ENCODE data around the gene KRTAP5-1.

KRTAP5-1 gene

GRCh38 chr11:1558775-1559110 lies 26.3 kb downstream of the KRTAP5-1 start:
- DNase-seq: no peak

DNA sequence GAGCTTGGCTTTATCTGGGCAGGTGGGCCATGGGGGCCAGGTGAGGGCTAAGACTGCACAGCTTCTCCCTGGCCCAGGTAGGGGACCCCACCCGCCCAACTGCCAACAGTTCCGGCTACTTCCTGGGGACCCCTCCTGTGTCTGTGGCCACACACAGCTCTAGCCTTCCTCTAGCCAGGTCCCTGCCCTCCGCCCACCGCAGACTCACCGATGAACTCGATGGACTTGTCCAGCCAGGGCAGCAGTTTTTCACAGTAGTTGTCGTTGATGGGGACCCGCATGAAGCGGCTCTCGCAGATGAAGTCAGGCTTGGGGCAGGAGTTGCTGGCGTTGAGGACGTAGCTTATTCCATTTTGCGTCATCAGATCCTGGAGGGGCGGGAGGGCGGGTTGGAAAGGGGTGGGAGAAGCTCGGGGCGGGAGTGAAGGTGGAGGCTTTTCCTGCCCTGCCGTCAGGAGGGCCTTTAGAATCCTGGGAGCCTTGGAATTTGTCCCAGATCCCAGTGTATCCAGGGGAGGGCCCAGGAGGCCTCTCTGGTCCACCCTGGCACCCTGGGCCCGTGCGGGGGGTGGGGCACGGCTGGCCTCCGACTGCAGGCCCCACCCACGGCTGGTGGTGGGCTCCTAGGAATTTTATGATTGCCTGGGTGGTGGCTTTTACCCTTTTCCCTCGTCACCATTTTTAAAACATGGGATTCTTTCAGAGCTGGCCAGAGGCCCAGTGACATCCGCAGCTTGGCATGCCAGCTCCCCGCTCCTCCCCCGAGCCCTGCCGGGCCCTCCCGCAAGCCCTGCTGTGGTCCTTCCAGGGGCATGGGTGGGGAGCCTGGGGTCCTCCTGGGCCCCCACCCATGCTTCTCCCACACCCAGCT lies 26.9 kb downstream of the KRTAP5-1 start:
- DNase-seq: no peak

DNA sequence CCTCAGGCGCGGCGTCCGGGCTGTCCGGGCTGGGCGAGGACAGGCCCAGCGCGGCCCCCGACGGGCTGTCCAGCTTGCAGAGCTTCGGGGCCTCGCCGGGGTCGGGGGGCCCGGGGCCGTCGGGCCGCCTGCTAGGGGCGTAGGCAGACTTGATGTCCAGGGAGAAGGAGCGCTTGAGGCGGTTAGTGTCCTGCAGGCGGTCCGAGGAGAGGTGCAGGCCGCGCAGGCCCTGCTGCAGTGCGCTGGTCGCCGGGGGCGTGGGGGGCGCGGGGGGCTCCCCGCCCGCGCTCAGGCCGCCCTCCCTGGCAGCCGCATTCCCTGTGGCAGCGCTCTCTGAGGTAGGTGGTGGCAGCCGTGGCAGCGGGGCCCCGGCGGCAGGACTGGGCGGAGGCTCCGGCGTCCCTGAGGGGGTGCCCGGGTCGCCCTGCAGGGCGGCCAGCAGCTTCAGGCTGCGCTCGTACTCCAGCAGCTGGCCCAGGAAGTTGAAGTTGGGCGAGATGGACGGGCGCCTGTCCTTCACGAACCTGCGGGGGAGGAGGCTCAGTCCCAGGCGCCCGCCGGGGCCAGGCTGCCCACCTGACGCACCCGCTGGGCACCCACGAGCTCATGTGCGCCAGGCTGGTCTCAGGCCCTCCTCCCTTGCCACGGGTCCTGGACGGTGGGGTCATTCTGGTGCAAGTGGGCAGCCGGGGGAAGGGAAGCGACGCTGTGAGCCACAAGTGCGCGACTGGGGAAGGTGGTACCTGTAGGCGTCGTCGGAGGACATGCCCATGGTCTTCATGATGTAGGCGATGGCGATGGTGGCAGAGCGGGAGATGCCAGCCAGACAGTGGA lies 27.8 kb downstream of the KRTAP5-1 start:
- no peak for DNase-seq

GRCh38 chr11:1556278-1556902 lies 28.7 kb downstream of the KRTAP5-1 start:
- no peak for DNase-seq

- no peak for DNase-seq
Observed at GRCh38 chr11:1555713-1556153, 29.4 kb downstream of the KRTAP5-1 start.

GRCh38 chr11:1554981-1555712 lies 29.9 kb downstream of the KRTAP5-1 start:
- no peak for DNase-seq

DNA sequence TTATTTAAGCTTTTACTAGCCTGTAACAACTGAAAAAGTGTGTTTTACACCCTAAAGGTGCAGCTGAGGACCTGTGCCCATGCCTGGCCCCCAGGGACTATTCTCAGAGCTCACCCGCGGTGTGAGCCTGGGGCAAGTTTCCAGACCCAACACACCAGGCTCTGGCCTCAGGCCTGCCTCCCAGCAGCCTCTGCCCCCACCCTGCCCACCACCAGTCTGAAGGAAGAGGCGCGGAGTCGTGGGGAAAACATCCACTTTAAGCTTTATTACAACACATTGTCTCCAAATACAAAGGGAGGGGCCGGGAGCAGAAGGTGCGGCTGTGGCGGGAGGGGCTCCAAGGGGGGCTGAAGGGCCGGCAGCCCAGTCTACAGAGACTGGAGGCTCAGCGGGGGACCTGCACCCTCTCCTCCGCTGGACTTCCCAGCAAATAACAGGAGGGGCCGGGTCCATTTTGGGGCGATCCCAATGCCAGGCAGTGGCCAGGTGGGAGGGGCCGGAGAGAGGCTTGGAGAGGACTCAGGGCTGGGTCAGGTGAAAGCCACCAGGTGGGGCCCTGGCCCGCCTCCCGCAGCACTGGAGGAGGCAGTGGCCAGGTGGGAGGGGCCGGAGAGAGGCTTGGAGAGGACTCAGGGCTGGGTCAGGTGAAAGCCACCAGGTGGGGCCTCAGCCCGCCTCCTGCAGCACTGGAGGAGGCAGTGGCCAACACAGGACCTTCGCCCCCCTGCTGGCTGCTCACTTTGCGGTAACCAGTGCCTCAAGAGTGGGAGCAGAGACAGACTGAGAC lies 31.1 kb downstream of the KRTAP5-1 start:
- peak; percentile 14 for DNase-seq

DNA sequence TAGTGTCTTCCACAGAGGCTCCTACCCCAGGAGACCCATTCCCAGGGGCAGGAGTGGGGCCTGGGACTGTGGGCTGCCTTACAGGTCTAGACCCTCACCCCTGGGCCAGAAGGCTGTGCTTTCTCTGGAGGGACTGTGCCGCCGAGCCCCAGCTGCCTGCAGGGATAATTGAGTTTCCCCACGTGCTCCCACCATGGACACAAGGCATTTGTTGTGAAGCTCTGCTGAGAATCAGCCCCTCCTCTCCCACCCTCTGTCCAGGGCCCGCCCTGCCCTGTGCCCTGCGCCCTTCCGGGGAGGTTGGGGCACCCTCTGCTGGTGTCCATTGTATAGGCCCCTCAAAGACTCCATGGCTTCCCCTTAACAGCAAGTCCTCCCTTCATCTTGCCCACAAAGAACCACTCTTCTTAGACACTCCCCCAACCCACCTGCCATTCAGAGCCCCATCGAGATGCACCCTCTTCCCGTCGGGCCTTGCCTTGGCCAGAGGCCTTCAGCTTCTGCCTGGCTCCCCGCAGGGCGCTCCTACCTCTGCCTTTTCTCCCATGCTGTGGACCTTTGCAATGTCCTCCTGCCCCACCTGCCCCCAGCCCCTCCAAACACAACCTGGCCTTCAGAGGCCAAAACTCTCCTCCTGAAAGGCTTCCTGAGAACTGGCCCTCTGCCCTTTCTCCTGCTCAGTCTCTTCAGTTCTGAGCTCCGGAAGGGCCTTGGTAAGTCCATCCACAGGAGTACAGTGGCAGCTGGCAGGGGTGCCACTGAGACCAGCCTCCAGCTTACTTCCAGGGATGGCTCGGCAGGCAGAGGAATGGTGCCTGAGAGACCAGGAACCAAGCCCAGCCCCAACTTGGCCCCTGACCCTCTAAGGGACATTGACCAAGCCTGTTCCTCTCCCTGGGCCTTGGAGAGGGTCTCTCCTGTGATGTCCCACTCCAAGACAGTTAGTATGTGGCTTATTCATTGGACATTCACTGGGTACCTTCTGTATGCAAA lies 35.4 kb downstream of the KRTAP5-1 start:
- DNase-seq: no peak

DNA sequence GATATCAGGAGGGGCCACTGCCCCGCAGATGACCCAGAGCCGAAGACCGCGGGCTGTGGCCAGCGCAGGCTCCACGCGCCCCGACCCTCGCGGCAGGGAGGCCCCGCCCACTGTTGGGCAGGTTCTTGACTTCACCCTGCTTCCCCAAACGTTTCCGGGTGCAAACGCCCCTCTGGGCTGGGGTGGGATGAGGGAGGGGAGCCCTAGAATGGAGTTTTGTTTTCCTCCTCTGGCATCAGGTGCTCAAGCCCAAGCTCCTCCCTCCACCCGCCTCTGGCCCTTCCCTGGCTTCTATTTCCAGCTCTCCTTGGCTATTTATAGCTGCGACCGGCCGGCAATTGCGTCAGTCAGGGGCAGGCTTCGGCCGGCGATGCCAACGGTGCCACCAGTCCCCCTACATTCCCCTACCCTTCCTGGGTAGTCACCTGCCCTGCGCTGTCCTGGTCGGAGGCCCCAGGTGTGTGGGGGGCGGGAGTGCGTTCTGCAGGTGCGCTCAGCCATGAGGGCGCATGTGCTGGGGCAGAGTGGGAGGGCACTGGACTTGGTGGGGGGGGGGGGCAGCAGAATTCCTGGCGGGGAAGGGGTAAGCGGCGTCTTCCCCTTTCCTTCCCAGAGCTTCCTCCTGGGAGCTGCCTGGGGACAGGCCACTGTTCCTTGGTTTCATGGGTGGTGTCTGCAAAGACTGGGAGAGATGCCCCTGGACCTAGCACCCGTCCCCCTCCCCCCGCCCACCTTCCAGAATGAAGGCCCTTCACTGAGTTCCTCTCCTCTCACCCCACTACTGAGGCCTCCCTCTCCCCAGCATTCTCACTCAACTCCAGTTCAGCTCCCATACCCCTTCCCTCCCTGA lies 36.6 kb downstream of the KRTAP5-1 start:
- DNase-seq: peak; percentile 40

DNA sequence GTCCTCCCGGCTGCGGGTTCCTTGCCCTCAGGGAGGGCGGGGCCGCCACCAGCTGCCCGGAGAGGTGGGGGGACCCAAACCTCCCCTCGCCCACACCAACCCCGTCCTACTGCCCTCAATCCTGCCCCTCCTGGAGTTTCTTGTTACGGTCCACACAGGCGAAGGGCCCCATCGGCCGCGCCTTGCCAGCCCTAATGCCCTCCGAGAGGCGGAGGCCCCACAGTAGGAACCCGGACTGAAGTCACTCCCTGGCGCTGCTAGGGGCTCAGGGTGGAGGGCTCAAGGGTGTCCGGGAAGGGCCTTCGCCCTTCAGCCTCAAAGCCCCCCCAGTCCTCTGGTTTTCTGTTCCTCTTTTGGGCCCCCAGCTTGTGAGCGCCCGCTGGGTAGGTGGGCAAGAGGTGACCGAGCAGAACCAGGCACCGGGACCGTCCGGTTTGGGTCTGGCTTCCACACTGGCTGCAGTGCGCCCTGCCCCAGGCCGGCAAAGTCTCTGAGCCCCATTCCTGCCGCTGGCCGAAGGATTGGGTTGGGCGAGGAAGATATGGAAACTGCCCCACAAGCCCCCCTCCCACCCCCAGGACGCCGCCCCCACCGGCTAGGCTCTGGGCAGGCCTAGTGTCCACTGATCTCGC lies 37.5 kb downstream of the KRTAP5-1 start:
- DNase-seq: peak; percentile 17

- DNase-seq: peak; percentile 21
Observed at GRCh38 chr11:1546536-1547466, 38.3 kb downstream of the KRTAP5-1 start.

DNA sequence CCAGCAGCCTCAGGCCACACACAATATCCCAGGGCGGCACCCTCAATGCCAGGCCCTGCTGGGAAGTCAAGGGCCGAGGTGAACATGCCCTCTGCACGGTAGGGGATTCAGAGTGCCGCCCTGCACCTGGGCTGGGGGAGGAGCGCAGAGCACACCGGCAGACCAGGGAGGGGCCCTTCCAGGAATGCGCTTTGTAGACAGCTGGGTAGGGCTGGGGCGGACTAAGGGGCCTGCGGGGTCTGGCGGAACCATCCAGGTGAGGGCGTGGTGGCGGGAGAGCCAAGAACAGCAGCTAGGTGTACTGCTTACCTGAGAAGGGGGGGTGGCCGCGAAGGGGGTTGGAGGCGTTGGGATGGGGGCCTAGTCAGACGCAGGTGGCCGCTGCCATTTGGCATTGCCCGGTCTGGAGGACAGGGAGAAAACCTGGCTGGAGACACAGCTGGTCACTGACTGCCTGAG lies 39.0 kb downstream of the KRTAP5-1 start:
- peak; percentile 10 for DNase-seq

- no peak for DNase-seq
Observed at GRCh38 chr11:1545432-1545831, 39.7 kb downstream of the KRTAP5-1 start.

- no peak for DNase-seq
Observed at GRCh38 chr11:1544536-1544935, 40.5 kb downstream of the KRTAP5-1 start.

DNA sequence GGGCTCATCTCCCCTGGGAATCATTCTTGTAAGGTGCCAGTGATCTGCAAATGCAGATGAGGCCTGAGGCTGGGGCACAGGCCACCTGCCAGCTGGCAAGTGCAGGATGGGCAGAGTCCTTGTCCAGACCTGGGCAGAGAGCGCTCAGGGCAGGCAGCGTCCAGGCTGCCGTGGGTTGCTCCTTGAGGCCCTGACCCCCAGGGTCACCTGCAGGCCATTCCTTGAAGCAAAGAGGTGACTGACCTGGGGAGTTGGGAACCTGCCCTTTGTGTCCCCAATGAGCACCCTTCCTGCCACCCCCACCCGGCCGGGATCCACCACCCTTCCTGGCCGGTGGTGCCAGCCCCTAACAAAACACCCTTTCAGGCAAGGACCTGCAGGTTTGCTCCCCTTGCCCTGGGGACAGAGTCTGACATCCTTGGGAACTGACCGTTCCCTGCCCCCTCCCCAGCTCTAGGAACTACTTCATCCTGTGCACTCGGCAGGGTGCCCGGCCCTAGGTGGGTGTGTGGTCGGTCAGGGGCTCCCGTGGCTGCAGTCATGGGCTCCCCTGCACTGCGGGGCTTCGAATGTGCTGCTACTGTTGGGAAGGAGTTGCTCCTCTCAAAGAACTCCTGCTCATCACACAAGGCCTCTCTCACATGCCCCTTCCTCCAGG lies 41.3 kb downstream of the KRTAP5-1 start:
- DNase-seq: no peak

DNA sequence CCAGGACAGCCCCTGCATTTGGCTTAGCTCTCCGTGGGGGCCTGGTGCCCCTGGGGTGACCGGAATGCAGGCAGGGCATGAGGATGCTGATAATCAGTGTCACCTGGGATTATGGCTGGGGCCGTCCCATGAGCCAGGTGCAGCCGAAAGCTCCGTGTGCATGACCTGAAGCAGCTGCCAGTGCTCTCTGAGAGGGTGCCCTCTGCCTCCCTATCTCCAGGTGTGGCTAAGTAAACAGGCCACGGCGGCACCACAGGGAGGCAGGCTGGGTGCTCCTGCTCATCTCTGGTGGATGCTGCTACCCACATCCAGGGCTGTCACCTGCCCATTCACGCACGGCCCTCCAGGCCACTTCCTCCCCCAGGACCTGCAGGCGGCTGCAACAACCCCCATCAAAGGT lies 42.8 kb downstream of the KRTAP5-1 start:
- no peak for DNase-seq

GRCh38 chr11:1541474-1542204 lies 43.4 kb downstream of the KRTAP5-1 start:
- DNase-seq: no peak

All from DMS79 treated with DMSO at 0.1 percent for 48 hours (cell line).